HEK293 (cell line): ENCODE measurements around the gene PDE6H.

ENCODE experiments used
- CTCF ChIA-PET: fragments of 350-600 bp; formaldehyde crosslinking; extraction: SDS; loops from one replicate; lab custom pipeline; 2021; ENCODE audit warnings: antibody characterized with exemption; lab: Yijun Ruan, JAX
- POLR2A ChIA-PET: fragments of 300-600 bp; formaldehyde crosslinking; extraction: SDS; loops from one replicate; lab custom pipeline; 2020; ENCODE audit warnings: antibody characterized with exemption, inconsistent platforms; lab: Yijun Ruan, JAX
- H3K27ac ChIP-seq: fragments of 200-500 bp; sonication (Bioruptor generic); 2 replicates; pipeline ENCODE4 v1.5.1; 2014; ENCODE audit warnings: low read depth, low read length, control low read depth, inconsistent platforms; ENCODE audit errors: extremely low read depth
- H3K36me3 ChIP-seq, 2 experiments: fragments of 200-500 bp in 1 of 2; sonication (Bioruptor generic) in 1 of 2; 1 replicate in 1 of 2; 2 replicates in 1 of 2; pipeline ENCODE4 v1.5.1; 2014 to 2017; ENCODE audit warnings: inconsistent platforms in 2 of 2, low read length in 2 of 2; ENCODE audit not compliant: control insufficient read depth in 2 of 2, insufficient read depth in 1 of 2
- H3K4me1 ChIP-seq: fragments of 200-500 bp; sonication (Bioruptor generic); 2 replicates; pipeline ENCODE4 v1.5.1; 2014; ENCODE audit warnings: mild to moderate bottlenecking, low read length, inconsistent platforms; ENCODE audit not compliant: control insufficient read depth, insufficient read depth
- H3K4me3 ChIP-seq: 2 replicates; pipeline ENCODE4 v1.5.1; 2011; ENCODE audit warnings: low read depth, mild to moderate bottlenecking, control low read depth, low read length, moderate library complexity
- H3K9me3 ChIP-seq: fragments of 200-500 bp; sonication (Bioruptor generic); 2 replicates; pipeline ENCODE4 v1.5.1; 2014; ENCODE audit warnings: low read depth, low read length, inconsistent platforms; ENCODE audit not compliant: control insufficient read depth, insufficient read depth
- REPIN1 ChIP-seq: fragments of 450-650 bp; formaldehyde crosslinking; IDR thresholded peaks from 2 replicates; pipeline ENCODE4 v1.5.1; 2017; ENCODE audit warnings: missing biosample characterization, missing genetic modification characterization, low read depth
- SALL2 ChIP-seq: fragments of 450-650 bp; formaldehyde crosslinking; IDR thresholded peaks from 2 replicates; pipeline ENCODE4 v1.5.0; 2017; ENCODE audit warnings: missing biosample characterization, mild to moderate bottlenecking, missing genetic modification characterization, borderline replicate concordance
- SCRT1 ChIP-seq: fragments of 450-650 bp; formaldehyde crosslinking; IDR thresholded peaks from 2 replicates; pipeline ENCODE4 v1.5.1; 2016; ENCODE audit warnings: missing biosample characterization, missing genetic modification characterization, borderline replicate concordance
- YY2 ChIP-seq: fragments of 450-650 bp; formaldehyde crosslinking; IDR thresholded peaks from 2 replicates; pipeline ENCODE4 v1.5.1; 2016; ENCODE audit warnings: missing biosample characterization, missing genetic modification characterization
- ZNF133 ChIP-seq: fragments of 450-650 bp; formaldehyde crosslinking; IDR thresholded peaks from 2 replicates; pipeline ENCODE4 v1.5.1; 2016; ENCODE audit warnings: missing biosample characterization, missing genetic modification characterization
- ZNF202 ChIP-seq: fragments of 450-650 bp; formaldehyde crosslinking; IDR thresholded peaks from 2 replicates; pipeline ENCODE4 v1.5.1; 2016; ENCODE audit warnings: missing biosample characterization, missing genetic modification characterization, borderline replicate concordance
- ZNF391 ChIP-seq: fragments of 450-650 bp; formaldehyde crosslinking; IDR thresholded peaks from 2 replicates; pipeline ENCODE4 v1.5.1; 2016; ENCODE audit warnings: low read depth, missing biosample characterization, missing genetic modification characterization, borderline replicate concordance
- ZNF433 ChIP-seq: fragments of 450-650 bp; formaldehyde crosslinking; IDR thresholded peaks from 2 replicates; pipeline ENCODE4 v1.5.1; 2016; ENCODE audit warnings: missing biosample characterization, missing genetic modification characterization, low read depth
- ZNF664 ChIP-seq: fragments of 450-650 bp; formaldehyde crosslinking; IDR thresholded peaks from 2 replicates; pipeline ENCODE4 v1.5.1; 2016; ENCODE audit warnings: missing biosample characterization, missing genetic modification characterization
- ZNF701 ChIP-seq: fragments of 450-650 bp; formaldehyde crosslinking; IDR thresholded peaks from 2 replicates; pipeline ENCODE4 v1.5.1; 2016; ENCODE audit warnings: missing biosample characterization, missing genetic modification characterization
- ZNF791 ChIP-seq: fragments of 450-650 bp; formaldehyde crosslinking; IDR thresholded peaks from 2 replicates; pipeline ENCODE4 v1.5.1; 2016; ENCODE audit warnings: missing biosample characterization, missing genetic modification characterization
- ZSCAN16 ChIP-seq: fragments of 450-650 bp; formaldehyde crosslinking; IDR thresholded peaks from 2 replicates; pipeline ENCODE4 v1.5.1; 2016; ENCODE audit warnings: missing biosample characterization, missing genetic modification characterization
- ZXDB ChIP-seq: fragments of 450-650 bp; formaldehyde crosslinking; IDR thresholded peaks from 2 replicates; pipeline ENCODE4 v1.5.1; 2016; ENCODE audit warnings: missing biosample characterization, missing genetic modification characterization
- TF ChIP-seq, protein P1 (sequence below): fragments of 450-650 bp; formaldehyde crosslinking; IDR thresholded peaks from 2 replicates; pipeline ENCODE4 v1.5.1; 2016; ENCODE audit warnings: missing biosample characterization, missing genetic modification characterization
- TF ChIP-seq, protein P2 (sequence below): fragments of 450-650 bp; formaldehyde crosslinking; IDR thresholded peaks from 2 replicates; pipeline ENCODE4 v1.5.1; 2016; ENCODE audit warnings: missing biosample characterization, missing genetic modification characterization
- TF ChIP-seq, protein P3 (sequence below): fragments of 450-650 bp; formaldehyde crosslinking; IDR thresholded peaks from 2 replicates; pipeline ENCODE4 v1.5.1; 2017; ENCODE audit warnings: missing biosample characterization, mild to moderate bottlenecking, missing genetic modification characterization, moderate library complexity
- TF ChIP-seq, protein P4 (sequence below): fragments of 450-650 bp; formaldehyde crosslinking; optimal IDR thresholded peaks from 2 replicates; pipeline ENCODE3; 2016; ENCODE audit warnings: missing biosample characterization, mild to moderate bottlenecking, missing genetic modification characterization

Gene PDE6H

DNA sequence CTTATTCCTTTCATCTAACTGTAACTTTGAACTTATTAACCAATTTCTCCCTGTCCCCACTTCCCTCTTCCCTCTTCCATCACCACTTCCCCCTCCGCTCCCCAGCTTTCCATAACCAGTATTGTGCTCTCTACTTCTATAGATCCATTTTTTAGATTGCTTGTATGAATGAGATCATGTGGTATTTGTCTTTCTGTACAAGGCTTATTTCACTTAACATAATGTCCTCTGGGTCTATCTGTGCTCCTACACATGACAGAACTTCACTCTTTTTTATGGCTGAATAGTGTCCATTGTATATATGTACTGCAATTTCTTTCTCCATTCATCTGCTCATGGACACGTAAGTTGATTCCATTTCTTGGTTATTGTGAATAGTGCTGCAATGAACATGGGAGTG is 48.9 kb upstream of the PDE6H start (continued):
- TF ChIP-seq, protein P1, sequence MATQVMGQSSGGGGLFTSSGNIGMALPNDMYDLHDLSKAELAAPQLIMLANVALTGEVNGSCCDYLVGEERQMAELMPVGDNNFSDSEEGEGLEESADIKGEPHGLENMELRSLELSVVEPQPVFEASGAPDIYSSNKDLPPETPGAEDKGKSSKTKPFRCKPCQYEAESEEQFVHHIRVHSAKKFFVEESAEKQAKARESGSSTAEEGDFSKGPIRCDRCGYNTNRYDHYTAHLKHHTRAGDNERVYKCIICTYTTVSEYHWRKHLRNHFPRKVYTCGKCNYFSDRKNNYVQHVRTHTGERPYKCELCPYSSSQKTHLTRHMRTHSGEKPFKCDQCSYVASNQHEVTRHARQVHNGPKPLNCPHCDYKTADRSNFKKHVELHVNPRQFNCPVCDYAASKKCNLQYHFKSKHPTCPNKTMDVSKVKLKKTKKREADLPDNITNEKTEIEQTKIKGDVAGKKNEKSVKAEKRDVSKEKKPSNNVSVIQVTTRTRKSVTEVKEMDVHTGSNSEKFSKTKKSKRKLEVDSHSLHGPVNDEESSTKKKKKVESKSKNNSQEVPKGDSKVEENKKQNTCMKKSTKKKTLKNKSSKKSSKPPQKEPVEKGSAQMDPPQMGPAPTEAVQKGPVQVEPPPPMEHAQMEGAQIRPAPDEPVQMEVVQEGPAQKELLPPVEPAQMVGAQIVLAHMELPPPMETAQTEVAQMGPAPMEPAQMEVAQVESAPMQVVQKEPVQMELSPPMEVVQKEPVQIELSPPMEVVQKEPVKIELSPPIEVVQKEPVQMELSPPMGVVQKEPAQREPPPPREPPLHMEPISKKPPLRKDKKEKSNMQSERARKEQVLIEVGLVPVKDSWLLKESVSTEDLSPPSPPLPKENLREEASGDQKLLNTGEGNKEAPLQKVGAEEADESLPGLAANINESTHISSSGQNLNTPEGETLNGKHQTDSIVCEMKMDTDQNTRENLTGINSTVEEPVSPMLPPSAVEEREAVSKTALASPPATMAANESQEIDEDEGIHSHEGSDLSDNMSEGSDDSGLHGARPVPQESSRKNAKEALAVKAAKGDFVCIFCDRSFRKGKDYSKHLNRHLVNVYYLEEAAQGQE (tag by site-specific recombination), result no peak
- TF ChIP-seq SCRT1, result no peak
- no peak for TF ChIP-seq SALL2 (tag by site-specific recombination)
- TF ChIP-seq ZNF701 (tag by site-specific recombination), result no peak
- no peak for TF ChIP-seq ZNF791 (tag by site-specific recombination)
- TF ChIP-seq ZSCAN16 (tag by site-specific recombination), result no peak
- TF ChIP-seq, protein P2, sequence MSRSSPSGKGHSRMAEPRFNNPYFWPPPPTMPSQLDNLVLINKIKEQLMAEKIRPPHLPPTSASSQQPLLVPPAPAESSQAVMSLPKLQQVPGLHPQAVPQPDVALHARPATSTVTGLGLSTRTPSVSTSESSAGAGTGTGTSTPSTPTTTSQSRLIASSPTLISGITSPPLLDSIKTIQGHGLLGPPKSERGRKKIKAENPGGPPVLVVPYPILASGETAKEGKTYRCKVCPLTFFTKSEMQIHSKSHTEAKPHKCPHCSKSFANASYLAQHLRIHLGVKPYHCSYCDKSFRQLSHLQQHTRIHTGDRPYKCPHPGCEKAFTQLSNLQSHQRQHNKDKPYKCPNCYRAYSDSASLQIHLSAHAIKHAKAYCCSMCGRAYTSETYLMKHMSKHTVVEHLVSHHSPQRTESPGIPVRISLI (tag by site-specific recombination), result no peak

DNA sequence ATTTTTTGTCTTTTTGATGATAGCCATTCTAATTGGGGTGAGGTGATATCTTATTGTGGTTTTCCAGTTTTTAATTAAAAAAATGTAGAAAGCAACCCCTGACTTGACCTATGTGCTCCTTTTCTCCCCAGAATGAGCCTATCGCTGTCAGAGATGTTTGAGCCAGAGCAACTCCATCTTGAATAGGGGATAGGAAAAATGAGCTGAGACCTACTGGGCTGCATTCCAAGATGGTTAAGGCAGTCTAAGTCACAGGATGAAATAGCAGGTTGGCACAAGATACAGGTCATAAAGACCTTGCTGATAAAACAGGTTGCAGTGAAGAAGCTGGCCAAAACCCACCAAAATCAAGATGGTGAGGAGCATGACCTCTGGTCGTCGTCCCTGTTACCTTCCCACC is 48.3 kb upstream of the PDE6H start:
- H3K36me3 ChIP-seq, result no peaks in the 10 kb centered on the region
- H3K4me3 ChIP-seq, result no peak overlapping the region
- H3K27ac ChIP-seq, result no peak overlapping the region
- H3K4me1 ChIP-seq, result no peaks in the 10 kb centered on the region
- TF ChIP-seq ZNF133 (tag by site-specific recombination) (no peak), ZXDB (tag by site-specific recombination) (no peak), YY2 (tag by site-specific recombination) (no peak)
- TF ChIP-seq, protein P3, sequence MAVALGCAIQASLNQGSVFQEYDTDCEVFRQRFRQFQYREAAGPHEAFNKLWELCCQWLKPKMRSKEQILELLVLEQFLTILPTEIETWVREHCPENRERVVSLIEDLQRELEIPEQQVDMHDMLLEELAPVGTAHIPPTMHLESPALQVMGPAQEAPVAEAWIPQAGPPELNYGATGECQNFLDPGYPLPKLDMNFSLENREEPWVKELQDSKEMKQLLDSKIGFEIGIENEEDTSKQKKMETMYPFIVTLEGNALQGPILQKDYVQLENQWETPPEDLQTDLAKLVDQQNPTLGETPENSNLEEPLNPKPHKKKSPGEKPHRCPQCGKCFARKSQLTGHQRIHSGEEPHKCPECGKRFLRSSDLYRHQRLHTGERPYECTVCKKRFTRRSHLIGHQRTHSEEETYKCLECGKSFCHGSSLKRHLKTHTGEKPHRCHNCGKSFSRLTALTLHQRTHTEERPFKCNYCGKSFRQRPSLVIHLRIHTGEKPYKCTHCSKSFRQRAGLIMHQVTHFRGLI, result no peak
- CTCF ChIA-PET, result no interaction called here
- POLR2A ChIA-PET, result no interaction called here
- H3K9me3 ChIP-seq, result no peaks in the 10 kb centered on the region

DNA sequence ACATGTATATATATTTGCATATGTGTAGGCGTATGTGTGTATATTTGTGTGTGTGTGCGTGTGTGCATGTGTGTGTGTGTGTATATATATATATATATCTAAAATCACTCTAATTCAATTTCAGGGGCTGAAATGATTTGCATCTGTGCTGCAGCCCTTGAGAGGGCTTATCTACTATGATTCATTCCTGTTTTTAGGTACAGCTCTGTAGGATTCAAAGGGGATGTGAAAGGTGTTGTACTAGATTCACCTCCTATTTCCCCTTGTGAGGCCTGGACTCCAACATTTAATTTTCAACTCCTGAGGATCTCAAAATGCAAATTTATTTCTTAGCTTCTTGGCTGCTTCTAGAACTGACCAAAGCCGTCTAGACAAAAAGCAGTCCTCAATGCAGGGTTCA is 45.6 kb upstream of the PDE6H start:
- CTCF ChIA-PET, result interaction anchor here (0.7 to 1.0 kb wide), 2 partner anchors 9 to 46 kb away, joined by 3 read pairs; no protein-coding TSS in a partner anchor
- H3K27ac ChIP-seq, result no peak overlapping the region
- TF ChIP-seq, protein P4, sequence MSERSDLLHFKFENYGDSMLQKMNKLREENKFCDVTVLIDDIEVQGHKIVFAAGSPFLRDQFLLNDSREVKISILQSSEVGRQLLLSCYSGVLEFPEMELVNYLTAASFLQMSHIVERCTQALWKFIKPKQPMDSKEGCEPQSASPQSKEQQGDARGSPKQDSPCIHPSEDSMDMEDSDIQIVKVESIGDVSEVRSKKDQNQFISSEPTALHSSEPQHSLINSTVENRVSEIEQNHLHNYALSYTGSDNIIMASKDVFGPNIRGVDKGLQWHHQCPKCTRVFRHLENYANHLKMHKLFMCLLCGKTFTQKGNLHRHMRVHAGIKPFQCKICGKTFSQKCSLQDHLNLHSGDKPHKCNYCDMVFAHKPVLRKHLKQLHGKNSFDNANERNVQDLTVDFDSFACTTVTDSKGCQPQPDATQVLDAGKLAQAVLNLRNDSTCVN (tag by site-specific recombination), result no peak
- TF ChIP-seq ZNF664 (no peak), ZNF701 (tag by site-specific recombination) (no peak), ZNF433 (tag by site-specific recombination) (no peak), ZNF391 (no peak), ZNF791 (tag by site-specific recombination) (no peak), REPIN1 (no peak), ZNF202 (no peak)
- H3K4me1 ChIP-seq, result no peaks in the 10 kb centered on the region
- H3K36me3 ChIP-seq, result no peaks in the 10 kb centered on the region
- POLR2A ChIA-PET, result no interaction called here
- H3K4me3 ChIP-seq, result no peak overlapping the region
- H3K9me3 ChIP-seq, result no peaks in the 10 kb centered on the region
